Gastrocnemius medialis (tissue), 4 donors: ENCODE results near the gene RAB22A. TPM values are rescaled to one million over a fixed set of nuclear protein-coding genes. Genes with fewer than 3 reads are reported as not detected.
A peak's percentile ranks its signal among the peaks of the same experiment; 100 is the strongest.

Experiments used
- ATAC-seq, 2 donors: fragments of 150-250 bp; one replicate each; pipeline ENCODE4 v1.9.1; 2016
- DNase-seq, 2 donors: peaks; one replicate each; pipeline ENCODE4 v3.0.0-alpha.2; 2019
- H3K27ac ChIP-seq, 4 donors: fragments of 200-600 bp; sonication (generic); 1 replicate in 1 of 4; 2 replicates in 3 of 4; pipeline ENCODE4 v1.5.1; 2016 to 2018; ENCODE audit warnings: mild to moderate bottlenecking in 2 of 4, moderate library complexity in 1 of 4
- H3K27me3 ChIP-seq, 3 donors: fragments of 200-600 bp; sonication (generic) in 2 of 3; 1 replicate in 1 of 3; 2 replicates in 2 of 3; pipeline versions ENCODE4 v1.5.1 to v1.6.0; 2016 to 2019; ENCODE audit warnings: mild to moderate bottlenecking in 1 of 3, moderate library complexity in 1 of 3
- H3K36me3 ChIP-seq, 2 donors: fragments of 200-600 bp; sonication (generic) in 1 of 2; one replicate each; pipeline ENCODE4 v1.5.1; 2017 to 2018
- H3K4me1 ChIP-seq, 2 donors: fragments of 200-600 bp; sonication (generic) in 1 of 2; one replicate each; pipeline ENCODE4 v1.5.1; 2016 to 2017; ENCODE audit warnings: mild to moderate bottlenecking in 2 of 2
- H3K4me3 ChIP-seq, 4 donors: fragments of 200-600 bp; sonication (generic) in 3 of 4; 1 replicate in 1 of 4; 2 replicates in 3 of 4; pipeline ENCODE4 v1.5.1; 2016 to 2019; ENCODE audit warnings: mild to moderate bottlenecking in 2 of 4
- H3K9me3 ChIP-seq, 3 donors: fragments of 200-600 bp; sonication (generic) in 2 of 3; 1 replicate in 1 of 3; 2 replicates in 2 of 3; pipeline ENCODE4 v1.5.1; 2016 to 2019
- POLR2A ChIP-seq, 2 donors: fragments of 450-650 bp; IDR thresholded peaks; one replicate each; pipeline ENCODE4 v1.6.1; 2017; ENCODE audit warnings: antibody characterized with exemption in 2 of 2, mild to moderate bottlenecking in 2 of 2, moderate library complexity in 2 of 2
- in situ Hi-C, 4 donors: fragments of 200-750 bp; cut with MboI; loops; one replicate each; pipeline versions ENCODE4 v1.15.0 to v1.8.0; 2017; ENCODE audit warnings: low sequenced_read_pairs in 4 of 4
- intact Hi-C: fragments of 100-400 bp; cut with DNase I; formaldehyde crosslinking; loops from one replicate; pipeline ENCODE4 v1.15.1; 2023; ENCODE audit warnings: low total_unique reads
- total RNA-seq, 4 donors: library from RNA; depleted of rRNA; stranded (reverse); fragments of >200 nt; gene quantifications; one replicate each; pipeline versions ENCODE4 v1.1.0 to v1.2.3, GENCODE V29; 2016
- TF ChIP-seq, protein P1 (sequence below), 5 experiments: fragments of 450-650 bp in 3 of 5; fragments of 200-600 bp in 2 of 5; sonication (generic) in 2 of 5; IDR thresholded peaks in 4 of 5; conservative IDR thresholded peaks in 1 of 5; 1 replicate in 4 of 5; 2 replicates in 1 of 5; pipeline ENCODE4 v1.5.1; 2016 to 2019; ENCODE audit warnings: antibody characterized with exemption in 5 of 5, mild to moderate bottlenecking in 3 of 5, moderate library complexity in 3 of 5

The RAB22A gene, protein sequence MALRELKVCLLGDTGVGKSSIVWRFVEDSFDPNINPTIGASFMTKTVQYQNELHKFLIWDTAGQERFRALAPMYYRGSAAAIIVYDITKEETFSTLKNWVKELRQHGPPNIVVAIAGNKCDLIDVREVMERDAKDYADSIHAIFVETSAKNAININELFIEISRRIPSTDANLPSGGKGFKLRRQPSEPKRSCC
- total RNA-seq = 10 to 100 TPM in 1 of 4 donors, 1 to 10 TPM in 3; 8.0 to 10.9 (median 9.3) TPM

- Histone ChIP-seq H3K27ac (peak within 1 kb of the TSS; percentile 80 to 89 (median 83)), H3K27me3 (no peaks in the 10 kb centered on the region), H3K4me1 (peaks cover 15 to 16% of the 10 kb centered on the region in 2 donors), H3K9me3 (no peaks in the 10 kb centered on the region), H3K4me3 (peak within 1 kb of the TSS; percentile 63 to 94 (median 86)), H3K36me3 (peaks cover 0 to 15% of the 10 kb centered on the region in 2 donors)
- ATAC-seq = peak; percentile 89 to 92
- peak; percentile 64 to 70 for DNase-seq
- intact Hi-C loops = loop anchor here (1.0 to 10.0 kb wide), 7 partner anchors 21 to 591 kb away; partner anchors contain the start of genes NPEPL1, STX16 and VAPB
- in situ Hi-C loops = no loop called here
- TF ChIP-seq, protein P1, sequence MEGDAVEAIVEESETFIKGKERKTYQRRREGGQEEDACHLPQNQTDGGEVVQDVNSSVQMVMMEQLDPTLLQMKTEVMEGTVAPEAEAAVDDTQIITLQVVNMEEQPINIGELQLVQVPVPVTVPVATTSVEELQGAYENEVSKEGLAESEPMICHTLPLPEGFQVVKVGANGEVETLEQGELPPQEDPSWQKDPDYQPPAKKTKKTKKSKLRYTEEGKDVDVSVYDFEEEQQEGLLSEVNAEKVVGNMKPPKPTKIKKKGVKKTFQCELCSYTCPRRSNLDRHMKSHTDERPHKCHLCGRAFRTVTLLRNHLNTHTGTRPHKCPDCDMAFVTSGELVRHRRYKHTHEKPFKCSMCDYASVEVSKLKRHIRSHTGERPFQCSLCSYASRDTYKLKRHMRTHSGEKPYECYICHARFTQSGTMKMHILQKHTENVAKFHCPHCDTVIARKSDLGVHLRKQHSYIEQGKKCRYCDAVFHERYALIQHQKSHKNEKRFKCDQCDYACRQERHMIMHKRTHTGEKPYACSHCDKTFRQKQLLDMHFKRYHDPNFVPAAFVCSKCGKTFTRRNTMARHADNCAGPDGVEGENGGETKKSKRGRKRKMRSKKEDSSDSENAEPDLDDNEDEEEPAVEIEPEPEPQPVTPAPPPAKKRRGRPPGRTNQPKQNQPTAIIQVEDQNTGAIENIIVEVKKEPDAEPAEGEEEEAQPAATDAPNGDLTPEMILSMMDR (IDR thresholded peaks at IDR 0.05 in 4 of 5, conservative IDR thresholded peaks at IDR 0.05 in 1 of 5) = peak in 2 of 5 experiments; percentile 11 to 27
- TF ChIP-seq POLR2A (IDR thresholded peaks at IDR 0.05) = peak; percentile 95 to 96
These were observed at the start of gene RAB22A for GRCh38 chr20:58309591-58310290. Gene RAB22A, plus strand, starts transcription at chr20:58309715. Its CDS starts 262 bp downstream, at chr20:58309977.

DNA sequence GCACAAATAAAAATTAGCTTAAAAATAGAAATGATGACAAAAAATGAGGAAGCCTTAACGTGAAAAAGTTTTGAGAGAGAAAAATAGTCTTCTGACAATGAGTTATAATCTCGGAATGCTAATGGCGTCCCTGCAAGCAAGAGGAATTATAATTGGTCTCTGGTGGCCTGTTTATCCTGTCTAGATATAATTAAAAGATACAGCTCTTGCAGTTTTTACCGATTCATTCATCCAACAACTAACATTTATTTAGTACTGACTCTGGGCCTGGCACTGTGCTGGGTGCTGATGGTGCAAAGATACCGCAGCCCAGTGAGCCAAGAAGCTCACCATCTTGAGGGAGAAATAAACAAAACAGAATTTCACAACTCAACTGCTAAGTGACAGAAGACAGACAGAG lies 49.5 kb upstream of the RAB22A start:
- H3K4me1 ChIP-seq = no peaks in the 10 kb centered on the region
- ATAC-seq (peak in 1 of 2 donors; percentile 42), DNase-seq (no peak)
- H3K27ac ChIP-seq = peak overlapping the region in 1 of 4 donors; percentile 3
- H3K36me3 ChIP-seq = peaks cover 0 to 11% of the 10 kb centered on the region in 2 donors
- no peaks in the 10 kb centered on the region for H3K27me3 ChIP-seq
- TF ChIP-seq, protein P1 (IDR thresholded peaks at IDR 0.05 in 4 of 5, conservative IDR thresholded peaks at IDR 0.05 in 1 of 5) = no peak
- TF ChIP-seq POLR2A (IDR thresholded peaks at IDR 0.05) = no peak
- no peak overlapping the region for H3K4me3 ChIP-seq
- intact Hi-C loops (no loop called here), in situ Hi-C loops (no loop called here)
- H3K9me3 ChIP-seq = no peaks in the 10 kb centered on the region

GRCh38 chr20:58261660-58262059 lies 47.9 kb upstream of the RAB22A start:
- no peak overlapping the region for H3K4me3 ChIP-seq
- ATAC-seq (no peak), DNase-seq (no peak)
- H3K9me3 ChIP-seq = no peaks in the 10 kb centered on the region
- TF ChIP-seq POLR2A (IDR thresholded peaks at IDR 0.05) = no peak
- TF ChIP-seq, protein P1 (IDR thresholded peaks at IDR 0.05 in 4 of 5, conservative IDR thresholded peaks at IDR 0.05 in 1 of 5) = no peak
- intact Hi-C loops = no loop called here
- no peaks in the 10 kb centered on the region for H3K4me1 ChIP-seq
- H3K27me3 ChIP-seq = no peaks in the 10 kb centered on the region
- H3K36me3 ChIP-seq = peaks cover 0 to 17% of the 10 kb centered on the region in 2 donors
- in situ Hi-C loops = no loop called here
- no peak overlapping the region for H3K27ac ChIP-seq

DNA sequence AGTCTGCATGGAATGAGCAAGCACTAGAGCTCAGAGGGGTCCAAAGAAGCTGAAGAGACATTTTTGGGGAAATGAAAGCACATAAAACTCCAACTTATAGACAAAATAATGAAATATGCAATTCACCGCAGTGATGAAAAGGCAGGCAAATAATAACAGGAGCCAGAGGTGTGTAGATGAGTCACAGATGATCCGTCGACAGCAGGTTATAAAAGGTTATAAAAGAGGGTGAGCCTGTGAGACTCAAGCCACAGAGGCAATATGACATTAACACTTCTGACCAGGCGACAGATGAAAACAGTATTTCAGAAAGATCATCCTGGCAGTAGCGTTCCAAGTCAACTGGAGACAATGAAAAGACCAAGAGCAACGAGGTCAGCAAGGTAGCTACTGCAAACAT lies 45.2 kb upstream of the RAB22A start:
- Histone ChIP-seq H3K36me3 (peaks cover 0 to 20% of the 10 kb centered on the region in 2 donors), H3K4me3 (no peak overlapping the region), H3K27me3 (no peaks in the 10 kb centered on the region), H3K27ac (no peak overlapping the region), H3K9me3 (no peaks in the 10 kb centered on the region), H3K4me1 (no peaks in the 10 kb centered on the region)
- TF ChIP-seq POLR2A (IDR thresholded peaks at IDR 0.05) = no peak
- TF ChIP-seq, protein P1 (IDR thresholded peaks at IDR 0.05 in 4 of 5, conservative IDR thresholded peaks at IDR 0.05 in 1 of 5) = no peak
- no peak for DNase-seq
- in situ Hi-C loops = no loop called here
- ATAC-seq = no peak
- intact Hi-C loops = no loop called here
